ENCODE data around the gene IL23R.

- TF ChIP-seq MAX (IDR thresholded peaks at IDR 0.05), result no peak
- TF ChIP-seq CBX3 (IDR thresholded peaks at IDR 0.05; ENCODE audit: low read depth), result no peak
- TF ChIP-seq CTCF (IDR thresholded peaks at IDR 0.05 in 2 of 3, conservative IDR thresholded peaks at IDR 0.05 in 1 of 3; ENCODE audit: borderline replicate concordance in 1 of 3, insufficient read depth in 1 of 3, low read depth in 2 of 3, low read length in 2 of 3), result no peak
- no peak for TF ChIP-seq POLR2AphosphoS5 (IDR thresholded peaks at IDR 0.05; ENCODE audit: low read depth, low read length)
- no peak for TF ChIP-seq POLR2A (IDR thresholded peaks at IDR 0.05; ENCODE audit: borderline replicate concordance, extremely low read depth, insufficient read depth, insufficient read length)
- TF ChIP-seq EZH2 (IDR thresholded peaks at IDR 0.05), result no peak
Observed at GRCh38 chr1:67120855-67121619, 45.2 kb upstream of the IL23R start.

All from HCT116 (cell line).